GM19468 (cell line): ENCODE data around the gene TBL1X.

ENCODE experiments used
- ATAC-seq: cut with Tn5 transposase; IDR thresholded peaks from one replicate; pipeline ENCODE4 v1.9.1; 2021; ENCODE audit warnings: mild to moderate bottlenecking, moderate library complexity, moderate number of reproducible peaks; ENCODE audit not compliant: unreplicated experiment; ENCODE audit errors: extremely low read depth

Gene TBL1X

DNA sequence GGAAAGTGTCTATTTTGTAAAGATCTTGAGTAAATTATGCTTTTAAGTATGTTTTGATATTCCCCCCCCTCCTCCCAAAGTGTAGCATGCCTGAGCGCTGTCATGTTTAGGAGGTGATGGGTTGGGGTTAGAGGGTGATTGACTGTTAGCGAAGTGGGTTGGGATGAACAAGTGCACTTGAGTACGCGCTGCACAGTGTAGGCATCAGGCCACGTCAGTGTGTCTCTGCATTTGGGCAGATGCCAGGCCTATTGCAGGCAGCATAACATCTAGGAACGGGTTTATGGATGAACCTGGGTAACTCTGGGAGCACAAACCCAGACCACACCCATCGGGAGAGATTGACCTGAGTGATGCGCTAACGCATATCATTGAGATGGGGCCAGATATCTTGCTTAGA, 111.2 kb downstream of the TBL1X start:
- no peak for ATAC-seq

DNA sequence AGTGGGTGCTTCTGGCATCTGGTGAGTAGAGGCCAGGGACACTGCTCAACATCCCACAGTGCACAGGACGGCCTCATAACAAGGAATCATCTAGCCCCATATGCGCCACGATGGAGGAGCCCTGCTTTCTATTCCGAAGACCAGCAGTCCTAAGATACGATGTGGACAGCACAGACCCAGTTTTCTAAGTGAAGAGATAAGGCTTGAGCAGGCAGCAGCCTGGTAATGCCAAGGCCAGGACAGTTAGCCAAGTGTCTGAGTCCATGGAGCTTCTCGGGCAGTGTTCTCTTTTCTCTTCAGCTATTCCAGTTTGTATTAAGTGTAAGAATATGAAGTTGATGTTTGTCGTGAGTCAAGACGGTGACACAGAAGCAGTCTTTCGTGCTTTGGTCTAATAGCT, 112.7 kb downstream of the TBL1X start:
- ATAC-seq = no peak

GRCh38 chrX:9578083-9578779, 113.4 kb downstream of the TBL1X start:
- ATAC-seq = no peak

- no peak for ATAC-seq
Observed at GRCh38 chrX:9581771-9582385, 117.0 kb downstream of the TBL1X start.

- no peak for ATAC-seq
Observed at GRCh38 chrX:9582956-9583355, 118.1 kb downstream of the TBL1X start.

DNA sequence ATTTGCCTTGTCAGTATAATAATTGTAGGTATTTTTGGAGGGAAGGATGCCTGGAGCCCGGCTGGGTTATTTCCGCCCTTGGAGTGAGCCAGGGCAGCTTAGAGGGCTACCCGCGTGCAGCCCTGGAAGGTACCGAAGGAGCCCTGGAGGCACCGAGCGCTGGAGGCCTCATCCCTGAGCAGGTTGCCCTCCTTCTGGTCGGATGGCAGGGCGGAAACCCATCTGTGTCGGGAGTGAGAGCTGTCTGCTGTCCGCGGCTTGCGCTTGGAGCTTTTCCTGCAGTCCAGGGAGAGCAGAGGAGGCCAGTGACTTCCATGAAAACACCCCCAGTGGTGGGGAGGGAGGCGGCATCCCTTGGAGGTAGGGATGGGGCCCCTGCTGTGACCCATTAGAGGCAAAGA, 122.1 kb downstream of the TBL1X start:
- no peak for ATAC-seq

DNA sequence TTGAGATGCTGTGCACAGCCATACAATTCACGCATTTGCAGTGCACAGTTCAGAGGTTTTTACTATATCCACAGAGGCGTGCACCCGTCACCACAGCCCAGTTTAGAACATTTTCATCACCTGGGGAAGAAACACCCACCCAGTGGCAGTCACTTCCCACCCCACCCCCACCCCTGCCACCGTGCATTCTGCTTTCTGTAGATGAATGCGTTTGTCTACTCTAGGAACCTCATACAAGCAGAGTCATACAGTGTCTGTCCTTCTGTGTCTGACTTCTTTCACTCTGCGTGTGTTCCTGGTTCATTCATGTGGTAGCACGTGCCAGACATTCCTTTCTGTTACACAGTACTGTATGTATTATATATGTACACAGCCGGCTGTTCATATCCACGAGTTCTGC, 122.8 kb downstream of the TBL1X start:
- no peak for ATAC-seq

- no peak for ATAC-seq
Observed at GRCh38 chrX:9591496-9591895, 126.6 kb downstream of the TBL1X start.

- no peak for ATAC-seq
Observed at GRCh38 chrX:9593756-9594155, 128.9 kb downstream of the TBL1X start.

DNA sequence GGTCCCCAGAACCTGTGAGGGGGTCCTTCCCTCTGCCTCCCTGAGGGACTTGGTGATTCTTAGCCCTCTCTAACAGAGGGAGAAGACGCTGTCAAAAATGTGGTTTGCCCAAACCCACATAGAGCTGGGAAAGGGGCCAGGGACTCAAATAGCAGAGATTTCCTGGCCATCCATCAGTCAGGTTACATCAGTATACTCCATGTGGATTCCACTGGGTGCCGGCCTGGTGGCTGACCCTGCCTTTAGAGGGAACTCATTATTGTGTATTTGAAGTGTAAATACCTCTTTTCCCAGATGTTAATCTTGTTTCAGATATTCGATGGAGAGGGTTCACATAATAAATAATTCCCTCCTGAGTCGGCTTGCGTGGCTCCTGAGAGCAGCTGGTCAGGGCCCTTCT, 130.3 kb downstream of the TBL1X start:
- ATAC-seq = no peak

GRCh38 chrX:9596837-9597236, 132.0 kb downstream of the TBL1X start:
- ATAC-seq = no peak

DNA sequence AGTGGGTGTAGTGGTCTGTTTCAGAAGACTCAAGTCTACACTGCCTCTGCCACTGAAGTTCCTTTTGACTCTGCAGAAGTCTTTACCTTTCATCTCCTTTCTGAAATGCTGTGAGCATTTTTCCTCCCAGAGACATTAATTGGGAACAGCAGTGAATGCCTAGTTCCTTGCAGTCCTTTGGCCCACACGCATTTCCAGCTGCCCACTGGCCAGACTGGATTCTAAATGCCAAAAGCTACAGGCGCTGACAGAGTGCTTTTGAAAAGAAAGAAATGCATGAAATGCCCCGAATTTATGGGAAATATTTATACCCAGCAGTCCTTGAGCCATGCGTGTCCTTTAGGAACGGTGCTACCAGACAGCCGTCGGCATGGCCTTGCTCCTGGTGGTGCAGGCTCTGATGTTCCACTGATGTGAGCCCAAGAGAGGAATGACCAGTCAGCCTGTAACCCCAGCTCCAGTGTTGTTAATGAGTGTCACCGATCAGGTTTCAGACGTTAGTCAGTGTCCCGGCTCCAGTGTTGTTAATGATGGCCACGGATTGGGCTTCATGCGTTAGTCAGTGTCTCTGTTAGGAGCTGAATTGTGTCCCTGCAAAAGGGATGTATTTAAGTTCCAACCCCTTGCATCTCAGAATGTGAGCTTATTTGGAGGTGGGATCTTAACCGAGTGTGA, 132.6 kb downstream of the TBL1X start:
- no peak for ATAC-seq

DNA sequence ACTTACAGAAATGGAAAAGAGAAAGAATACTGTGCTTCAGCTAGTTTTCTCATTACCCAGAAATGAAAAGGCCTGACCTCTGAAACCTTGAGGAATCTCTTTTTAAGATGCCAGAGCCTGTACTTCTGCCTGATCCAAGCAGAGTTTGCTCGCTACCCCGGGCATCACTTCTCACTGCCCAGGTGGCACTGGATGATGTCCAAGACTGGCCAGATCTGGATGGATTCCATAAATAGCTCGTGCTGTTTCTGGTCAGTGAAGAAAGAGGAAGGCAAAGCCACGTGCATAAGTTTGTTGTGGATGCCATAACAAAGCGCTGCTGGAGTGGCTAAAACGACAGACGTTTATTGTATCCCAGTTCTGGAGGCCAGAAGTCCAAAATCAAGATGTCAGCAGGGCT, 133.5 kb downstream of the TBL1X start:
- no peak for ATAC-seq

- no peak for ATAC-seq
Observed at GRCh38 chrX:9604111-9604907, 139.5 kb downstream of the TBL1X start.

- no peak for ATAC-seq
Observed at GRCh38 chrX:9604908-9605306, 140.0 kb downstream of the TBL1X start.

GRCh38 chrX:9605484-9605883, 140.6 kb downstream of the TBL1X start:
- no peak for ATAC-seq

GRCh38 chrX:9606971-9607370, 142.1 kb downstream of the TBL1X start:
- ATAC-seq = no peak

DNA sequence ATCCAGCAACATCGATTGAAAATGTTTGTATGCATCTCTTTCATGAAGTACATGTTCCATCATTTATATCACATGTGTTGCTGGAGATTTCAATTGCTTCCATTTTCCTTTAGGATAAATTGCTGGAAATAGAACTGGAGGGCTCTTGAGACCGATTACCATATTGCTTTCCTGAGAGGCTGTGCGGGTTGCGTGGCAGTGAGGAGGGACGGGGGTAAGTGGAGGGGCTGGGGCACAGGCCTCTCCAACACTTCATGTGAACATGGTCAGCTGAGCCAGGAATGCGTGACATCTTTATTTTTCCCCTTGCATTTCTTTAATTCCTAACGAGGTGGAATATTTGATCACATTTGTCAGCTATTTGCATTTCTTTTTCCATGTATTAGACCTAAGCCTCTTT, 144.6 kb downstream of the TBL1X start:
- no peak for ATAC-seq

DNA sequence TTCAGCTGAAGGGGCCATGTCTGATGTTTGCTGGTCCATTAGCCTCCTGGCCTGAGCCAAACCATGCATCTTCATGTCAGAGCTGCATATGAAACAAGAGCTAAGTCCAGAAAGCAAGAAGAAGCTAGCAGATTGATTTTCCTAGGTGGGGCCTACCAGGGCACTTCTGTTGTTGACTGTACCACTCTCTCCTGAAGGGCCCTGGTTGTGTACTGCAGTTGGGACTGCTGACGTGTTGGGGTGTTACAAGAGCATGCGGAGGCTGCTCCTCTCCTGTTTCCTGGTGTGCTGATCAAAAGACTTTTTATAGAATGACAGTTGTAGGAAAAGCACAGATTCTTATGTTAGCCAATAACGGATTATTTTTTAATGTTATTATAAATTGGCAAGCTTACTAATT, 145.1 kb downstream of the TBL1X start:
- ATAC-seq = no peak

DNA sequence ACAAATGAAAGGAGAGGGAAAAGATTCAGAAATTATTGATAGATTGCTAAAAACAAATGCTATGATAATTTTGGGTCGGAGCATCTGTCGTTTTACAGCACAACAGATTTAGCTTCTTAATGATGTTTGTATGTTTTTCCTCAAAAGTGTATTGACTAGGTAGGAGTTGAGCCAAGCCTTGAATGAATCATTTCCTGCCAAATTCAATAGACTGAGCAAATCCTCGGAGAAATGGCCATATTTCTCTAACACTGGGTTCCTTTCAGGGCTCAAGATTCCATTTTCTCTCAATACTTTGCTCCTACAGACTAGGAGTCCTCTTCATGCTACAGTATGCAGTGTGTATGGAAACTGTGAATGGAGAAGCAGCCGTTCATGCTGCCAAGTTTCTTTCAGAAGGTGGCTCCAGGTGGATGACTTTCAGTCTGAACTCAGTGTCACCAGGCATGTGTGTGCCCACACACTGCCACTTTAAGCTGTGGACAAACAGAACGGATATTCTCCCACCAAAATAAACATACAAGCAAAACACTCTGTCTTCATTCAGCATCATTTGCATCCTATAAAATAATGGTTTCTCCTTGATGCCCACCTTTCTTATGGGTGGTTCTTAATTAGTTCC, 146.0 kb downstream of the TBL1X start:
- ATAC-seq = no peak
